HG03442 (cell line): Measurements from ENCODE around the gene CGB5.
"Not testable (repeated sequence)": the region's sequence is repeated elsewhere in the genome, so short reads cannot be mapped to it uniquely, and the experiment has no call there.

Experiments
- ATAC-seq: cut with Tn5 transposase; IDR thresholded peaks from one replicate; pipeline ENCODE4 v1.9.1; 2021; ENCODE audit warnings: mild to moderate bottlenecking, moderate library complexity; ENCODE audit not compliant: unreplicated experiment

CGB5 gene

DNA sequence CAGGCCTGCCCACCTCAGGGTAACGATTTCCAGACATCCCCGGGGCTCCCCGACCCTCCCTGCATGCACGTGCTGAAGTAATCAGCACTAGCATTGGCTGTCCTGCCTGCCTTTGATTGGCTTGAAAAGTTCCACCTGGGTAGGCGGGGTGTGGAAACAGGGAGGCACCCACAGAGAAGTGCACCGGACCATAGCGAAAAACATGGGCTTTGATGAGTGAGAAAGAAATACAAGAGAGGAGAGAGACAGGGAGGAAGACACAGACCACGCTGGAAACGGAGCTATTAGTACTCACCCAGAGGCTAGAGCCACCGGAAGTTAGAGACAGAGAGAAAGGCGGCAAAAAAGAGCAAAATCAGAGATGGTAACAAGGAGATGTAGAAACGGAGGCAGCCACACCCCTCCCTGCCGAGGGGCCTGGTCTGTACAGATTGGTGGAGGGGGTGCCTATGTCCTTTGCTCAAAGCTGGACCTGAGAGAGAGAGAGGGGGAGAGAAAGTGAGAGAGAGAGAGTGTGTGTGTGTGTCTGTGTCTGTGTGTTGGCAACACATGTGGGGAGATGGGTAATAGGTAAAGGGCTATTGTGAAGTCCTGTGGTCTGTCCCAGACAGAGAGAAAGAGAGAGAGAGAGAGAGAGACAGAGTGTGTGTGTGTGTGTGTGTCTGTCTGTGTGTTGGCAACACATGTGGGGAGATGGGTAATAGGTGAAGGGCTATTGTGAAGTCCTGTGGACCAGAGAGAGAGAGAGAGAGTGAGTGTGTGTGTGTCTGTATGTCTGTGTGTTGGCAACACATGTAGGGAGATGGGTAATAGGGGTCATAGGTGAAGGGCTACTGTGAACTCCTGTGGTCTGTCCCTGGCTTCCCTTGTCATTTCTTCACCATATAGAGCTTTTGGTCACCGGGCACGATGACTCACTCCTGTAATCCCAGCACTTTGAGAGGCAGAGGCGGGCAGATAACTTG lies 22.4 kb upstream of the CGB5 start:
- ATAC-seq, result no peak

DNA sequence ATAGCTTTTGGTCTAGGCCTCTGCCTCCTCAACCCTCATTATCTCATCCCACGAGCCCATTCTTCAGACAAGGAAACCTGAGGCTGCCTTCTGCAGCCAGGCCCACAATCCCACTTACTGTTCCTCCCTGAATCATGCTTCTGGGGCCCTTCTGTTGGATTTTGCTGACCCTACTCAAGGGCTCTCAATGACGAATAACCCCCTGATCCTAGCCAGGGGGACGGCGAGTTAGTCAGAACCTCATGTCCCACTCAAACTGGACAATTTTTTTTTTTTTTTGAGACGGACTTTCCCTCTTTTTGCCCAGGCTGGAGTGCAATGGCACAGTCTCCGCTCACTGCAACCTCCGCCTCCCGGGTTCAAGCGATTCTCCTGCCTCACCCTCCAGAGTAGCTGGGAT lies 21.5 kb upstream of the CGB5 start:
- no peak for ATAC-seq

DNA sequence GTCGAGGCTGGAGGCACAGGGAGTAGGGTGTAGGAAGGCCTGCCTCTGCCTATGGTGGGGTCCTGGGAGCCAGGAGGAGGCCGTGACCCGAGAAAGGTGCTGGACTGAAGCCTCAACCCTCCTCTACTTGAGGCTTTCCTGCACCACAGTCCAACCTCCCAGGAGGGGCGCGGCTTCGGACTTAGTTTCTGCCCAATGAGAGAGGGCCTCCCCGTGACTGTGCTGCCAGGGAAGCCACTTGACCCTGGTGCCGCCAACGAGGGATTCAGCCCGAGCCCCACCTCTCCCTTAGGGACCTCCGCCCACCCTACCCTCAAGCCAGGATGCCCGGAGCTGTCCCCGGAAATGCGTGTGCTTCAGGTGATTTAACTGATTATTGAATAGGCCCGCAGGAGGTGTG lies 19.4 kb upstream of the CGB5 start, which contains the start of gene CGB3:
CGB3 (minus strand) TSS at position 101 of the 400 bp plus-strand sequence. CDS start 362 bp downstream, outside the sequence.
- not testable (repeated sequence) for ATAC-seq

DNA sequence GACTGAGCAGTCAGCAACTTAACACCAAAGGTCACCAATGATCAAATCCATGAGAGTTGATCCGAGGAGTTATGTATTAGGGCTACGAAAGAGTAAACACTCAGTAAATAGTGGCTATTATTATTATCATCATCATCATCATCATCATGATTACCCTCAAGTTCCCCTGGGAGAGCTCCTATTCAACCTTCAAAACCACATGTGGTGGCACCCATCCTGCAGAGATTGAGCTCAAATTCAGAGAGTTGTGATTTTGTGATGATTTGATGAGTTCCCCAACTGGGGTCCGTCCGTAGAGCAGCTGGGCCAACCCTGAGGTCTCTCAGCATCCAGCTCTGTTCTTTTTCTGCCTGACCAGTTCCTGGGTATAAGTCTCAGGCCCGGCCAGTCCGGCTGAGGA lies 18.6 kb upstream of the CGB5 start:
- ATAC-seq, result not testable (repeated sequence)

DNA sequence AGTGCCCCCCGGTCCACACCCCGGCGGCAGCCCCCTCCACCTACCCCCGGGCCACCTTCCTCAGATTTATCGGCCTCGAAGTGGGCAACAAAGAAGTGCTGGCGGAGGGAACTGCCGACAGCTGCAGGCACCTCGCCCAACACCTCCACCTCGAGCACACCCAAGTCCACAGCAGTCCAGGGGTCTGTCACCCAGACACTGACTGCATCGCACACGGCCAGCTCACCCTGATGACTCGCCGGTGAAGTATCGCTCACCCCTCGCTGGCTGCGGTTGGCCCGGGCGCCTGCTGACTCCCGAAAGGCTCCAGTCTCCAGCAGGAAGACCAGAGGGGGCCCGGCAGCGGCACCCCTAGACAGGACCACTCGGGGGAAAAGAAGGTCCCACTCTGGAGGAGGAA lies 18.0 kb upstream of the CGB5 start:
- not testable (repeated sequence) for ATAC-seq

DNA sequence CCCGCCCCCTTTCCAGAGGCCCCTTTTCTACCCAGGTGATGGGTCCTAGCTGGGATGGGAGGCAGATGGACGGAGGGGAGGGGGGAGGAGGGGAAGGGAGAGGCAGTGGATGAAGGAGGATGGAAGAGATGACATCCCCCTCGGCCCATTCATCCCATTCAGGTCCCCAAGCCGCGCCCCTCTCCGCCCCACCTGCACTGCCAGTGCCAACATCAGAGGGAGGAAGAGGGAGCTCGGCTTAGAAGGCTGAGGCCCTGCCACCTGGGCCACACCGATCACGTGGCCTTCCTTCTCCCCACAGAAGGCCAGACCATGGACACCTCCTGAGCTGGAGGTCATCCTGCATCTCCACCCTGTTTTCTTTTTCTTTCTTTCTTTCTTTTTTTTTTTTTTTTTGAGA lies 15.0 kb upstream of the CGB5 start:
- not testable (repeated sequence) for ATAC-seq

DNA sequence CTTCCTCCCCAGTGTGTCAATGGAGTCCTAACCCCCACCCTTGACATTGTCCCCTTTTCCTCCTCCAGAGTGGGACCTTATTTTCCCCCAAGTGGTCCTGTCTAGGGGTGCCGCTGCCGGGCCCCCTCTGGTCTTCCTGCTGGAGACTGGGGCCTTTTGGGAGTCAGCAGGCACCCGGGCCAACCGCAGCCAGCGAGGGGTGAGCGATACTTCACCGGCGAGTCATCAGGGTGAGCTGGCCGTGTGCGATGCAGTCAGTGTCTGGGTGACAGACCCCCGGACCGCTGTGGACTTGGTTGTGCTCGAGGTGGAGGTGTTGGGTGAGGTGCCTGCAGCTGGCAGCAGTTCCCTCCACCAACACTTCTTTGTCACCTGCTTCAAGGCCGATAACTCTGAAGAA lies 13.9 kb upstream of the CGB5 start:
- not testable (repeated sequence) for ATAC-seq

DNA sequence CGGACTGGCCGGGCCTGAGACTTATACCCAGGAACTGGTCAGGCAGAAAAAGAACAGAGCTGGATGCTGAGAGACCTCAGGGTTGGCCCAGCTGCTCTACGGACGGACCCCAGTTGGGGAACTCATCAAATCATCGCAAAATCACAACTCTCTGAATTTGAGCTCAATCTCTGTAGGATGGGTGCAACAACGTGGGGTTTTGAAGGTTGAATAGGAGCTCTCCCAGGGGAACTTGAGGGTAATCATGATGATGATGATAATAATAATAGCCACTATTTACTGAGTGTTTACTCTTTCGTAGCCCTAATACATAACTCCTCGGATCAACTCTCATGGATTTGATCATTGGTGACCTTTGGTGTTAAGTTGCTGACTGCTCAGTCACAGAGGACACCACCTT lies 13.3 kb upstream of the CGB5 start:
- not testable (repeated sequence) for ATAC-seq

DNA sequence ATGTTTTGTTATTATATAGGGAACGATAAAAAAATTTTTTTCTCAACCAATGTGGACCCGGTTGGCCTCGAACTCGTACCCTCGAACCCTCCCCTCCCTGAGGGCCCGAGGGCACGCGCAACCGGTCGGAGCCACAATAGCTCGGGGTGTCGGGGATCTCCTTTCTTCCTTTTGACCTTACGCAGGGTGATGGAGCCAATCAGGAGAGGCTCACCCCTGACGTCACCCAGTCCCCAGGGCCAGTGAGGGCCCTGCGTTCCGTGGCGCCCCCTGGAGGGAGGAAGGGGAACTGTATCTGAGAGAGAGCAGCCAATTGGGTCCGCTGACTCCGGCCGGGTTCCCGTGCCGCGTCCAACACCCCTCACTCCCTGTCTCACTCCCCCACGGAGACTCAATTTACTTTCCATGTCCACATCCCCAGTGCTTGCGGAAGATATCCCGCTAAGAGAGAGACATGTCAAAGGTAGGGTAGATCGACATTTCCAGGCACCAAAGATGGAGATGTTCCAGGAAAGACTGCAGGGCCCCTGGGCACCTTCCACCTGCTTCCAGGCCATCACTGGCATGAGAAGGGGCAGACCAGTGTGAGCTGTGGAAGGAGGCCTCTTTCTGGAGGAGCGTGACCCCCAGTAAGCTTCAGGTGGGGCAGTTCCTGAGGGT lies 11.9 kb upstream of the CGB5 start, which contains the start of gene CGB2:
CGB2 (plus strand) TSS at position 249 of the 660 bp plus-strand sequence; CDS start at position 455, 206 bp downstream.
- ATAC-seq, result not testable (repeated sequence)

DNA sequence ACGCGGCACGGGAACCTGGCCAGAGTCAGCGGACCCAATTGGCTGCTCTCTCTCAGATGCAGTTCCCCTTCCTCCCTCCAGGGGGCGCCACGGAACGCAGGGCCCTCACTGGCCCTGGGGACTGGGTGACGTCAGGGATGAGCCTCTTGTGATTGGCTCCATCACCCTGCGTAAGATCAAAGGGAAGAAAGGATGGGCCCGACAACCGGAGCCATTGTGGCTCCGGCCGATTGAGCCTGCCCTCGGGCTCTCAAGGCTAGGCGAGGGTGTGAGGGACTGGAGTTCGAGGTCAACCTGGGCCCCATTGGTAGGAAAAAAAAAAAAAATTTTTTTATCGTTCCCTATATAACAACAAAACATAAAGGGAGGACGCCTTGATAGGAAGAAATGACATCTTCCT lies 6.8 kb upstream of the CGB5 start, which contains the start of gene CGB1:
CGB1 (minus strand) TSS at position 81 of the 400 bp plus-strand sequence. CDS start 184 bp downstream, outside the sequence.
- not testable (repeated sequence) for ATAC-seq

DNA sequence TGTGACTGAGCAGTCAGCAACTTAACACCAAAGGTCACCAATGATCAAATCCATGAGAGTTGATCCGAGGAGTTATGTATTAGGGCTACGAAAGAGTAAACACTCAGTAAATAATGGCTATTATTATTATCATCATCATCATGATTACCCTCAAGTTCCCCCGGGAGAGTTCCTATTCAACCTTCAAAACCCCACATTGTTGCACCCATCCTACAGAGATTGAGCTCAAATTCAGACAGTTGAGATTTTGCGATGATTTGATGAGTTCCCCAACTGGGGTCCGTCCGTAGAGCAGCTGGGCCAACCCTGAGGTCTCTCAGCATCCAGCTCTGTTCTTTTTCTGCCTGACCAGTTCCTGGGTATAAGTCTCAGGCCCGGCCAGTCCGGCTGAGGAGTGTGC lies 5.5 kb upstream of the CGB5 start:
- ATAC-seq, result not testable (repeated sequence)

DNA sequence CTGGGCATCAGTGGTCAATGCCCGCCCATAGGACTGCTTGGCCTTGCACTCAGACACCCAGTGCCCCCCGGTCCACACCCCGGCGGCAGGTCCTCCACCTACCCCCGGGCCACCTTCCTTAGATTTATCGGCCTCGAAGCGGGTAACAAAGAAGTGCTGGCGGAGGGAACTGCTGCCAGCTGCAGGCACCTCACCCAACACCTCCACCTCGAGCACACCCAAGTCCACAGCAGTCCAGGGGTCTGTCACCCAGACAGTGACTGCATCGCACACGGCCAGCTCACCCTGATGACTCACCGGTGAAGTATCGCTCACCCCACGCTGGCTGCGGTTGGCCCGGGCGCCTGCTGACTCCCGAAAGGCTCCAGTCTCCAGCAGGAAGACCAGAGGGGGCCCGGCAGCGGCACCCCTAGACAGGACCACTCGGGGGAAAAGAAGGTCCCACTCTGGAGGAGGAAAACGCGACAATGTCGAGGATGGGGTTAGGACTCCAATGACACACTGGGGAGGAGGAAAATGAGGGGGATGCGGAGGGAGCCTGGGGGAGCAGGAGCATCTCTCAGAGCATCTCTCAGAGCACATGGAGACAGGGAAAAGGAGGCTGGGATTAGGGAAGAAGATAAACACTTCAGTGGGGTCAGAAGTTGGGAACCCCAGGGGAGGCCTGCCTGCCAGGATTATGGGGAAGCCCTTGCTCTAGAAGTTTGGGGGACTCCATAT lies 4.9 kb upstream of the CGB5 start:
- not testable (repeated sequence) for ATAC-seq

DNA sequence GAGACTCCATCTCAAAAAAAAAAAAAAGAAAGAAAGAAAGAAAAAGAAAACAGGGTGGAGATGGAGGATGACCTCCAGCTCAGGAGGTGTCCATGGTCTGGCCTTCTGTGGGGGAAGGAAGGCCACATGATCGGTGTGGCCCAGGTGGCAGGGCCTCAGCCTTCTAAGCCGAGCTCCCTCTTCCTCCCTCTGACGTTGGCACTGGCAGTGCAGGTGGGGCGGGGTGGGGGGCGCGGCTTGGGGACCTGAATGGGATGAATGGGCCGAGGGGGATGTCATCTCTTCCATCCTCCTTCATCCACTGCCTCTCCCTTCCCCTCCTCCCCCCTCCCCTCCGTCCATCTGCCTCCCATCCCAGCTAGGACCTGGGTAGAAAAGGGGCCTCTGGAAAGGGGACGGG lies 3.9 kb upstream of the CGB5 start:
- ATAC-seq, result not testable (repeated sequence)

DNA sequence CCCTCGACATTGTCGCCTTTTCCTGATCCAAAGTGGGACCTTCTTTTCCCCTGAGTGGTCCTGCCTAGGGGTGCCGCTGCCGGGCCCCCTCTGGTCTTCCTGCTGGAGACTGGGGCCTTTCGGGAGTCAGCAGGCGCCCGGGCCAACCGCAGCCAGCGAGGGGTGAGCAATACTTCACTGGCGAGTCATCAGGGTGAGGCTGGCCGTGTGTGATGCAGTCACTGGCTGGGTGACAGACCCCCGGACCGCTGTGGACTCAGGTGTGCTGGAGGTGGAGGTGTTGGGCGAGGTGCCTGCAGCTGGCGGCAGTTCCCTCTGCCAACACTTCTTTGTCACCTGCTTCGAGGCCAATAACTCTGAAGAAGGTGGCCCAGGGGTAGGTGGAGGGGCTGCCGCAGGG lies 1.5 kb upstream of the CGB5 start:
- no peak for ATAC-seq

DNA sequence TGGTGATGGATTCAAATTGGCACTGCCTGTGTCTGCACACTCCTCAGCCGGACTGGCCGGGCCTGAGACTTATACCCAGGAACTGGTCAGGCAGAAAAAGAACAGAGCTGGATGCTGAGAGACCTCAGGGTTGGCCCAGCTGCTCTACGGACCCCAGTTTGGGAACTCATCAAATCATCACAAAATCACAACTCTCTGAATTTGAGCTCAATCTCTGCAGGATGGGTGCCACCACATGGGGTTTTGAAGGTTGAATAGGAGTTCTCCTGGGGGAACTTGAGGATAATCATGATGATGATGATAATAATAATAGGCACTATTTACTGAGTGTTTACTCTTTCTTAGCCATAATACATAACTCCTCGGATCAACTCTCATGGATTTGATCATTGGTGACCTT lies 982 bp upstream of the CGB5 start:
- not testable (repeated sequence) for ATAC-seq

DNA sequence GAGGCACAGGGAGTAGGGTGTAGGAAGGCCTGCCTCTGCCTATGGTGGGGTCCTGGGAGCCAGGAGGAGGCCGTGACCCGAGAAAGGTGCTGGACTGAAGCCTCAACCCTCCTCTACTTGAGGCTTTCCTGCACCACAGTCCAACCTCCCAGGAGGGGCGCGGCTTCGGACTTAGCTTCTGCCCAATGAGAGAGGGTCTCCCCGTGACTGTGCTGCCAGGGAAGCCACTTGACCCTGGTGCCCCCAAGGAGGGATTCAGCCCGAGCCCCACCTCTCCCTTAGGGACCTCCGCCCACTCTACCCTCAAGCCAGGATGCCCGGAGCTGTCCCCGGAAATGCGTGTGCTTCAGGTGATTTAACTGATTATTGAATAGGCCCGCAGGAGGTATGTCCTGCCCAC lies 5.4 kb downstream of the CGB5 start, which contains the start of gene CGB8:
CGB8 (minus strand) TSS at position 101 of the 400 bp plus-strand sequence. CDS start 372 bp downstream, outside the sequence.
- ATAC-seq, result not testable (repeated sequence)

DNA sequence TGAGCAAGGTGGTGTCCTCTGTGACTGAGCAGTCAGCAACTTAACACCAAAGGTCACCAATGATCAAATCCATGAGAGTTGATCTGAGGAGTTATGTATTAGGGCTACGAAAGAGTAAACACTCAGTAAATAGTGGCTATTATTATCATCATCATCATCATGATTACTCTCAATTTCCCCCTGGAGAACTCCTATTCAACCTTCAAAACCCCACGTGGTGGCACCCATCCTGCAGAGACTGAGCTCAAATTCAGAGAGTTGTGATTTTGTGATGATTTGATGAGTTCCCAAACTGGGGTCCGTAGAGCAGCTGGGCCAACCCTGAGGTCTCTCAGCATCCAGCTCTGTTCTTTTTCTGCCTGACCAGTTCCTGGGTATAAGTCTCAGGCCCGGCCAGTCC lies 6.2 kb downstream of the CGB5 start:
- ATAC-seq, result not testable (repeated sequence)

DNA sequence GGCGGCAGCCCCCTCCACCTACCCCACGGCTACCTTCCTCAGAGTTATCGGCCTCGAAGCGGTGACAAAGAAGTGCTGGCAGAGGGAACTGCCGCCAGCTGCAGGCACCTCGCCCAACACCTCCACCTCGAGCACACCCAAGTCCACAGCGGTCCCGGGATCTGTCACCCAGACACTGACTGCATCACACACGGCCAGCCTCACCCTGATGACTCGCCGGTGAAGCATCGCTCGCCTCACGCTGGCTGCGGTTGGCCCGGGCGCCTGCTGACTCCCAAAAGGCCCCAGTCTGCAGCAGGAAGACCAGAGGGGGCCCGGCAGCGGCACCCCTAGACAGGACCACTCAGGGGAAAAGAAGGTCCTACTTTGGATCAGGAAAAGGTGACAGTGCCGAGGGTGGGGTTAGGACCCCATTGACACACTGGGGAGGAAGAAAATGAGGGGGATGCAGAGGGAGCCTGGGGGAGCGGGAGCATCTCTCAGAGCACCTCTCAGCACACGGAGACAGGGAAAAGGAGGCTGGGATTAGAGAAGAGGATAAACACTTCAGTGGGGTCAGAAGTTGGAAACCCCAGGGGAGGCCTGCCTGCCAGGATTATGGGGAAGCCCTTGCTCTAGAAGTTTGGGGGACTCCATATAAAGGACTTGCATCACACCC lies 6.9 kb downstream of the CGB5 start:
- not testable (repeated sequence) for ATAC-seq

DNA sequence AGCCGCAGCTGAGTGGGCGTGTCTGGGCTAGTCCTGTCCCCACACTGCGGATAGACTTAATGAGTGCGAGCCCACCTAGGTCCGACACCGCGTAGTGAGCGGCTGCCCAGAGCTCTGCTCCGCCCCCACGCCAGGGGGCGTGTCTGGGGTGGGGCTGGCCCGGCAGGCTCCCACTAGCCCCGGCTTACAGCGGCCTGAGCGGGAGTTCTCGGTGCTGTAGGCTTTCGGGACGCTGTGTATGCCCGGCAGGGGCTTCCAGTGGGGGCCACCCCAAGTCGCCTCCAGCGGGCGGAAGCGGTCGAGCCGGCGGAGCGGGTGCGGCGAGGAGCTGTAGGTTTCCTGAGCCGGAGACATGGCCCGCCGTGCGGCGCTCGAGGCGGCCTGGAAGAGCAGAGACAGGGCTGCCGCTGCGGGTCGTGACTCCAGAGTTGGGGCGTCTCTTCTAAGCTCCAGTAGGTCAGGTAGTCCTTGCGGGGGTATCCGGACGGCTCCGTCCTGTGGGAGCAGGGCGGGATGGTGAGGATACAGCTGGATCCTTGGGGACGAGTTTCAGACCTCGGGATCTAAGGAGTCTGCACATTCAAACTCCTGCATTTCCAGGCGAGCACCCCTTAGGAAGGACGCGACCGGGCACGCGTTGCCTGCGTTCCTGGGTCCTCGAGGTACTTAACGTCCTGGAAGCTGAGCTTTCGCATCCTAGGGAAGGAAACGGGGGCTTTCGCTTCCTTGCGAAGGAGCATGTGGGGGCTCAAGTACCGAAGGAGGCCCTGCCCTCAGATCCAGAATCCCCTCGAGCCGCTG lies 12.7 kb downstream of the CGB5 start:
- no peak for ATAC-seq
